Activated CD4-positive, alpha-beta T cell treated with anti-CD3 and anti-CD28 coated beads, Interleukin-2, amount 50 U/mL, for 1 hour (primary cell): ENCODE measurements around the gene FAM170B.
A peak's percentile ranks its signal among the peaks of the same experiment; 100 is the strongest.

Experiments
- DNase-seq: peaks from one replicate; pipeline ENCODE4 v3.0.0-alpha.2; 2020

The FAM170B gene

GRCh38 chr10:49133706-49134248 lies at the start of gene FAM170B:
Gene FAM170B (minus strand): TSS chr10:49134021. CDS start chr10:49133918, 103 bp downstream.
- DNase-seq, result no peak

GRCh38 chr10:49182776-49183175 lies 49.0 kb upstream of the FAM170B start:
- no peak for DNase-seq

GRCh38 chr10:49180444-49180860 lies 46.6 kb upstream of the FAM170B start:
- DNase-seq, result no peak

GRCh38 chr10:49179699-49180443 lies 46.0 kb upstream of the FAM170B start:
- no peak for DNase-seq

GRCh38 chr10:49178489-49179471 lies 45.0 kb upstream of the FAM170B start:
- DNase-seq, result no peak

- DNase-seq, result peak; percentile 27
Observed at GRCh38 chr10:49177391-49178355, 43.9 kb upstream of the FAM170B start.

GRCh38 chr10:49176310-49177268 lies 42.8 kb upstream of the FAM170B start:
- no peak for DNase-seq

- no peak for DNase-seq
Observed at GRCh38 chr10:49175587-49176309, 41.9 kb upstream of the FAM170B start.

GRCh38 chr10:49174926-49175500 lies 41.2 kb upstream of the FAM170B start:
- DNase-seq, result no peak

GRCh38 chr10:49174261-49174925 lies 40.6 kb upstream of the FAM170B start:
- DNase-seq, result no peak

- DNase-seq, result no peak
Observed at GRCh38 chr10:49173853-49174252, 40.0 kb upstream of the FAM170B start.

GRCh38 chr10:49173201-49173772 lies 39.5 kb upstream of the FAM170B start:
- no peak for DNase-seq

GRCh38 chr10:49172777-49173132 lies 38.9 kb upstream of the FAM170B start:
- DNase-seq, result no peak

- DNase-seq, result no peak
Observed at GRCh38 chr10:49172061-49172776, 38.4 kb upstream of the FAM170B start.

GRCh38 chr10:49171326-49172060 lies 37.7 kb upstream of the FAM170B start:
- DNase-seq, result no peak

- DNase-seq, result no peak
Observed at GRCh38 chr10:49170632-49171325, 37.0 kb upstream of the FAM170B start.

GRCh38 chr10:49169776-49170175 lies 36.0 kb upstream of the FAM170B start:
- DNase-seq, result no peak
